ENCODE data around the gene MTG1.
A peak's percentile ranks its signal among the peaks of the same experiment; 100 is the strongest.

MTG1 gene, protein sequence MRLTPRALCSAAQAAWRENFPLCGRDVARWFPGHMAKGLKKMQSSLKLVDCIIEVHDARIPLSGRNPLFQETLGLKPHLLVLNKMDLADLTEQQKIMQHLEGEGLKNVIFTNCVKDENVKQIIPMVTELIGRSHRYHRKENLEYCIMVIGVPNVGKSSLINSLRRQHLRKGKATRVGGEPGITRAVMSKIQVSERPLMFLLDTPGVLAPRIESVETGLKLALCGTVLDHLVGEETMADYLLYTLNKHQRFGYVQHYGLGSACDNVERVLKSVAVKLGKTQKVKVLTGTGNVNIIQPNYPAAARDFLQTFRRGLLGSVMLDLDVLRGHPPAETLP

GRCh38 chr10:133394064-133394663, at the start of gene MTG1:
MTG1 (plus strand) TSS chr10:133394157; CDS start chr10:133394221, 64 bp downstream.
- peak; percentile 94 for DNase-seq

DNA sequence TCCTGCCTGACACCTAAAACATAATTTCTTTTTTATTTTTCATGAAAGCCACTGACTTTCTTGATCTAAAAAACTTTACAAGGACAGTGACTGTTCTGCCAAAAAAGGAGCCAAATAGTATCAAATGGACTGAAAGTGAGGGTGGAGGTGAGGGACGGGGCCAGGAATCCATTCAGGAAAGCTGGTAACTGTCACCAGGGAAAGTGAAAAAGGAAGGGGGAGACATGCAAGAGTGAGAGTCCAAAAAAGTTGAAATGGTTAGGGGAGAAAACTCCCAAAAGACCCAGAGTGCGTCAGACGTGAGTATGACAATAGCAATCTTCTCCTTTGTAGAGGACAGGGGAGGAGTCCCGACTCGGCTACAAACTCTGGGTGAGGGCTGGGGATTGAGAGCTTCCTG, 49.7 kb upstream of the MTG1 start:
- no peak for DNase-seq

DNA sequence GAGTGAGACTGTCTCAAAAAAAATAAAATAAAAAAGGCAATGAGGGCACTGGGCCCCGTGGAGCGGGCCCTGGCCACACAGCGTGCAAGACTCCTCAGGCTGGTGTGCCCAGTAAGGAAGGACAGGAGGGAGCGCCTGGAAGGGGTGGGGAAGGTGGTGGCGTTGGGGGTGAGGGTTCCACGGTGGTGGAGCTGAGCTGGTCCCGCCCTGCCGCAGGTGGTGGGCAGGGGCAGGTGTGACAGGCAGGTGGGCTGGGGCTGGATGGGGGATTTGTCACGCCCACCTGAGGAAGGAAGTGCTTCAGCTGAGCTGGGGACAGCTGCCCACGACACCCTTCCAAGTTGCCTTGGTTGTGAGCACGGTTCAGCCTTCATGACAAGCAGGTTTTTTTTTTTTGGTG, 47.5 kb upstream of the MTG1 start:
- no peak for DNase-seq

DNA sequence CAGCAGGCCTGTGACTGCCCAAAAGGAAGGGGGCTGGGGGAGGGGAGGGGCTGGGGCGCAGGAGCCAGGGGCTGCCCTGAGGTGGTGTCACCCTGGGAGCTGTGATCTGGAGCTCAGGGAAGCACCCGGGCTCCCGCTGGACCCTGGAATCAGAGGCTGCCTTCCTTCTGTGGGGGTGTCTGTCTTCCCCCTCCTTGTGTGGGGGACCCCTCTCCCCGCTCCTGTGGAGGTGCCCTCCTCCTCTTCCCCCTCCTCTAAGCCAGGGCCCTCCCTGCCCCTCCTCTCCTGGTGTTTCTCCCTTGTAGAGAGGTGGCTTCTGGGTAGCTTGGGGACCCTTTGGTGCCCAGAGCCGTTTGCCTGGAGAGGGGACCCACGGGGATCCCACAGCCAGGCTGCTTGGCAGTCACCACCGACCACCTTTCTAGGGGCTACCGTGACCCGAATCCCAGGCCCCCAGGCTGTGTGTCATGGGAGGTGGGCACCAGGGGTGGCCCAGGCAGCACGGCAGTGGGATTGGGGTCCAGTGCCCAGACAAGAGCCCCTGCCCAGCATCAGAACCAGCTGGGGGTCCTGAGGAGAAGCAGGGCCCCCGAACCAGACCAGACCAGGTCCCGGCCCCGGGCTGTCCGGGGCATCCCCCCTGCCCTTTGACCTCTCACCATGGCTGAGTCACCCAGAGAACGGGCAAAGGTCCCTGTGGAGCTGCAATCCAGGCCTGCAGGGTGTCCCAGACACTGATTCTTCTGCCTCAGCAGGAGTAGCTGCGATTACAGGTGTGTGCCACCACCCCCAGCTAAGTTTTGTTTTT, 46.0 kb upstream of the MTG1 start:
- no peak for DNase-seq

DNA sequence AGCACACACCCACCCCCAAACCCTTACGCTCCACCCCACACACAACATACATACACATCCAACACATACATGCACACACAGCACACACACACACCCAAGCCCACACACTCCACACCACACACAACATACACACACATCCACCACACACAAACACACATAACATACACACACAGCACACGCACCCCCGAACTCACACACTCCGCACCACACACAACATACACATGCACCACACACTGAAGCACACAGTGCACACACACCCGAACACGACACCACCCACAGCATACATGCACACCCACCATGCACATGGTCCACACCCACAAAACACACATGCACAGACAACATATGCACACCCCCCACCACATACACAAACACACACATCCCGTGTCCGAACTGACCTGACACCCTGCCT, 44.8 kb upstream of the MTG1 start:
- no peak for DNase-seq

DNA sequence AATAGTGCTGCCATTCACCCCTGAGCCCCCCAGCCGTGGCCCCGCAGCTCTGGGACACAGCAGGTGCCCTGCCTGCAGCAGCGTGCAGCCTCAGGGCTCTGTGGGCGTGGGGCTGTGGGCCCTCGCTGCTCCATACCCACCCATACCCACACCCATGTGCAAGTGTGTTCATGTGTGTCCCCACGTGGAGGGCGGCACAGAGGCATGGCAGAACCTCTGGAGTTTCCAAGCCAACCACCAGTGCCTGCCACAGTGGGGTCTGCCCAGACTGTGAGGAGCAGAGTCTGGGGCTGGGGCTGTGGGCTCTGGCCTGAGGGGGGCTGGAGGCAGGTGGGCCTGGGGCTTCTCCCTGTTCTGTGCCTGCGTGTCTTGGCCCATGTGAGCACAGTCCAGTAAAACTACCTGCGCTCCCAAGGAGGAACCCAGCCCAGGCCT, 44.4 kb upstream of the MTG1 start:
- no peak for DNase-seq

- DNase-seq, result no peak
Observed at GRCh38 chr10:133350283-133350949, 43.5 kb upstream of the MTG1 start.

- no peak for DNase-seq
Observed at GRCh38 chr10:133350950-133351329, 43.0 kb upstream of the MTG1 start.

GRCh38 chr10:133351408-133352318, 42.3 kb upstream of the MTG1 start:
- no peak for DNase-seq

GRCh38 chr10:133353202-133353959, 40.6 kb upstream of the MTG1 start:
- DNase-seq, result no peak

DNA sequence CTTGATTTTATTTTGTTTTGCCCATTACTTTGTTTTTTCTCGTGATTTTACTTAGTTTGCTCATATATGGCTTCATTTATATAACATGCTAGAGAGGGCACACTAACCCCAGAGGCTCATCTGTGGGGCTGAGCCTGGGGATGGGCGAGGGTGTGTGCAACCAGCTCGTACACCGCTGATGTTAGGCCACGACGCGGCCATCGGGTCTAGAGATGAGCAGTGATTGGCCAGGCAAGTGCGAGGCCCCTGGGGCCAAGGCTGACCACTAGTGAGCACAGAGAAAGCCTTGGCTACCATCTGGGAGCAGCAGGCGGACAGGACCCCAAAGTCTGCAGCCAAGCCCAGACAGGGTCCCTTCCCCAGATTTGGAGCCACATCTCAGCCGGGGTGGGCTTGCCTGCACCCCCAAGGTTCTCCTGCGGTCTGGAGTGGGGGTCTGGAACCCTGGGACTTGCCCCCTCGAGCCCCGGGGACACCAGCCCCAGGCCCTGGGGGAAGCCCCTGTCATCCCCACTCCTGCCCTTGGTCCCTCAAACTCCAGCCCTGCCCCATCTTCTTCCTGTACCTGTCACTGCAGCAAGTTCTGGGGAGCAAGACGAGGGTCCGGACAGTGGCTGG, 39.9 kb upstream of the MTG1 start:
- DNase-seq, result no peak

DNA sequence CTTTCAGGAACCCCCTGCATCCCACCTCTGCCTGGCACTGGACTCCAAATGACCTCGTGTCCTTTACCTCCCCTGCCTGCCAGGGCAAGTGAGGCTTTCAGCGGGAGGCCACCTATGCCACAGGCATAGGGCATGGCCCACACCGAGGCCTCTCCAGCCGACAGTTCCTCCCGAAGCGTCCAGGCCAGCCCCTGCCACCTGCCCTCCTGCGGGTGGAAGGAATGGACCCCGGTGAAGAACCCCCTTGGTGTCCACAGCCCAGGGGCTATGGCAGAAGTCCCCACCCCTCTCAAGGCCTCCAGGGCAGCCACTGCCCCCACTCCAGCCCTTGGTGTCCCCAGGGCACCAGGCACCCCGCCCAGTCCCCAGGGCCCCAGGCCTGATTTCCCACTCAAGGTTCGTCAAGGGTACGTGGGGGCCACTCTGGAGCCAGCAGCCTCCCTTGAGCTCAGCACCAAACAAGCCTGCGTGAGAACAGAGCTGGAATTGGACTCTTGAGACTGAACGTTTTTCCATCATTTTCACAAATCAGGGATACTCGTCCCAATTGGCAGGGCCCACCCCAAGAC, 39.2 kb upstream of the MTG1 start:
- DNase-seq, result no peak

GRCh38 chr10:133355266-133355665, 38.7 kb upstream of the MTG1 start:
- no peak for DNase-seq

GRCh38 chr10:133355991-133356390, 38.0 kb upstream of the MTG1 start:
- DNase-seq, result no peak

- no peak for DNase-seq
Observed at GRCh38 chr10:133356549-133357284, 37.2 kb upstream of the MTG1 start.

DNA sequence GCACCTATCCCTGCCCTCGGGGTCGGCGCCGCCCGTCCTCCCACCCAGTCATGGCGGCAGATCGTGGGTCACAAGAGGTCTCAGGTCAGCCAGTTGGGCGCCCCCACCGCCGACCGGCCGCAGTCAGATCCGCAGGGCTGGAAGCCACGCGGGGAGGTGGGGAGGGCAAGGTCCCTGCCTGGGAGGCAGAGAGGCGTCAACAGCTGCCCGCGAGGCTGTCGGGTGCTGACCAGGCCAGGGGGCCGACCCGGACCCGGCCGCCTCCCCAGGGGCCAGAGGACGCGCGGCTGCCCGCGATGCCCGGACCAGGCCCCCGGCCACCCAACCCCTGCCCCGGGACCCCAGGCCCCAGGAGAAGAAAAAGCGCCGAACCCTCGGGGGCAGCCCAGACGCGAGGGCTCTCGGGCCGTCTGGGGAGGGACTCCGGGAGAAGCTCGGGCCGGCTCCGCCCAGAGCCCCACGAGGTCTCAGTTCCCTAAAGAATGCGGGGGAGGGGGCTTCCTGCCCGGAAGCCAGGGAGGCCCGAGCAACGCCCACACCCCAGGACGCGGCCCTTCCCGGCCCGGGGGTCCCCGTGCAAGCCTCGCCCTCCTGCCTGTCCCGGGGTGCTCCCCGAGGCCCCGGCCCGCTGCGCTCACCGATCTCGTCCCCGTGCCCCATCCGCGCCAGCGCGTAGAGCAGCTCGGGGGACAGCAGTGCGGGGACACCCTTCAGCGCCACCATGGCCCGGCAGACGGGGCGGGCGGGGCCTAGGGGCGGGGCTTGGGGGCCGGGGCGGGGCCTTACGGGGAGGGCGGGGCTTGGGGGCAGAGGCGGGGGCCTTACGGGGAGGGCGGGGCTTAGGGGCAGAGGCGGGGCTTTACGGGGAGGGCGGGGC, 36.4 kb upstream of the MTG1 start, which contains the start of gene FUOM:
Gene FUOM (minus strand): TSS at position 735 of the 877 bp plus-strand sequence. CDS start 12 bp downstream, at position 723.
- DNase-seq, result peak; percentile 64

DNA sequence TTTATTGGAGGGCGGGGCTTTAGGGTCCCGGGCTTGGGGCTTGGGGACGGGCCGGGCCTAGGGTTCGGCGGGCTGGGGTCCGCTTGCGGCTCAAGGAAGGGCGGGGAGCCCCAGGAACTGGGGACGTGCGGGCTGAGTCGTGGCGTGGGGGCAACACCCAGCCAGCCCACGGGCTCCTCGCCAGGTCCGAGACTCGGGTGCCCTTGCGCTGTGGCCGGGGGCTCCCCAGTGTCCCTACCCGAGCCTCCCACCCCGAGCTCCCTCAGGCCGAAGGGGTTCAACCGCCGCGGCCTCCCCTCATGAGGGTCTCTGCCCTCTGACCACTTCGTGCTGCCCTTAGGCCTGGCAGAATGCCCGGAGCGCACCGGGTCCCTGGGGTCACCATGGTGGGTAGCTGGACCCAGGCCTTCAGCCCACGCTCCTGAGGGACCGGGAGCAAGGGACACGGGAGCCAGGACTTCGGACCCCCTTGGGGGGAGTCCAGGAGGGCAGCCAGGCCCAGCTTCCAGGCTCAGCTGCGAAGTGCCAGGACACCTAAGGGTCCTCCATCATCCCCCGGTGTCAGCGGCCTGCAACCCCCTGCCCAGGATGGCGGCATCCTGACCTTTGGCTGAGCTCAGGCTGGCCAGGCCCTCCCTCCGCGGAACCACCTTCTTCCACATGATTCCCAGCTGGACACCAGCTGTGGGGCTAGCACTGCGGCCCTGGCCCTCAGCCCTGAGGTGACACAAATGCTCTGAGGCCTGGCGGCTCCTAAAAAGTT, 35.6 kb upstream of the MTG1 start:
- DNase-seq, result no peak

DNA sequence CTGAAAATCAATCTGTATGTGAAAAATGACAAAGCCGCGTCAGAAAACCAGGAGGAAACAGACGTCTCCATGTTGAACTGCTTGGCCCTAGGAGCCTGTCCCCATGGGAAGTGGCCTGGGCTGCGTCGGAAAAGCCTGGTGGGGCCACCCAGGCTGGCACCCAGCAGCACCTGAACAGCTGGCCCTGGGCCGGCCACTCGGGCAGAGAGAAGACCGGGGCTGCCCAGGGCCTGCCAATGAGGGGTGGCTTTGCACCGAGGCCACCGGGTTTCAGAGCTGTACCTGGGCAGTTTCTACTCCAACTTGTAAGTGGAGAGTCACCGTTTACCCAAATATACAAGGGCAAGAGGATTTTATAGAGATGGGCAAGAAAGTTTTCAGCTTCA, 35.0 kb upstream of the MTG1 start:
- DNase-seq, result no peak

Data from left hindlimb (tissue), 1 donor.